HG02678 (cell line): ENCODE data around the gene MN1.

ENCODE experiments used
- ATAC-seq: cut with Tn5 transposase; IDR thresholded peaks from one replicate; pipeline ENCODE4 v1.9.1; 2021; ENCODE audit warnings: mild to moderate bottlenecking, moderate library complexity; ENCODE audit not compliant: unreplicated experiment

The MN1 gene

GRCh38 chr22:27800250-27801201, 1.0 kb downstream of the MN1 start:
- ATAC-seq = no peak

DNA sequence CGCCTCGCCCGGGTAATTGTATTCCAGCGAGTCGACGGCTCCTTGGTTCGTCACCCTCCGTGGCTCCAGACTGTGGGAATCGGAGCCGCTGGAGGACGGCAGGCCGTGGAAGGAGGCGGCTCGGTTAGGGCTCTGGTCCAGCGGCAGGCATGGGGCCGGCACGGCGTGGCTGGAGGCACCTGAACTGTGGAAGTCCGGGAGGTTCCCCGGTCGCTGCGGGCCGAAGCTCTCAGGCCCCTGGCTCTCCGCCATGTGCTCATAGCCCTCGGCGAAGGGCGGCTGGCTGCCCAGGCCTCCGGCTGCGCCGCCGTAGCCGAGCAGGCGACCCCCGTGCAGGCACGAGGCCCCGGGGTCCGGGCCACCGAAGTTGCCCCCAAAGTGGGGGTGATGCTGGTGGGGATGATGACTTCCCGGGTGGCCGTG, 1.7 kb downstream of the MN1 start:
- no peak for ATAC-seq

DNA sequence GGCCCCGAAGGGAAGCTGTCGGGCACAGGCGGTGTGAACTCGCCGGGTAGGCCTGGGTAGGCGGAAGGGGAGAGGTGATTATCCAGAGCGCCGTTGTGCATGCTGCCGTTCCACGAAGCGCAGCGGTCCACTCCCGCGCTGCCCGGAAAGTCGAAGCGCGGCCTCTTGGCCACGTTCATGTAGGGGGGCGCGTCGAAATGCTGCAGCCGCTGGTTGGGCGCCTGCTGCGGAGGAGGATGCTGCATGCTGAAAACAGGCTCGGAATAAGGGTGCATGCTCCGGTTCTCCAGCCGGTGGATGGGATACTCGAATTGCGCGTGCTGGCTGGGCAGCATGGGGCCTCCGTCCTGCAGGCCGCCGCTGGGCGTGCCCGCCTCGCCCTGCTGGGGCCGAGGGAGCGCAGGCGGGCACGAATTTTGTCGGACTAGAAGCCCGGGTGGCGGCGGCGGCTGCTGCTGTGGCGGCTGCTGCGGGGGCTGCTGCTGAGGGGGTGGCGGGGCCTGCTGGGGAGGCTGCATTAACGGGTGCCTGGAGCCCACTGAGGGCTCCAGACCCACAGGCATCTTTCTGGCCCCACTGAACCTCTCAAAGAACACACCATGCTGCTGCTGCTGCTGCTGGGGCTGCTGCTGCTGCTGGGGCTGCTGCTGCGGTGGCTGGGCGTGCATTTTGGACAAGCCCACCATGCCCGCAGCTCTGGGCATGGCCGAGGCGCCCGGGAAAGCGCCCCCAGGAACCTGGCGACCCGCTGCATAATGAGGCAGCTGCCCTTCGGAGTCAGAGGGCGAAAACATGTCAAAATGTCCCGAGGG, 2.3 kb downstream of the MN1 start:
- ATAC-seq = no peak

GRCh38 chr22:27798511-27799014, 3.0 kb downstream of the MN1 start:
- ATAC-seq = no peak

DNA sequence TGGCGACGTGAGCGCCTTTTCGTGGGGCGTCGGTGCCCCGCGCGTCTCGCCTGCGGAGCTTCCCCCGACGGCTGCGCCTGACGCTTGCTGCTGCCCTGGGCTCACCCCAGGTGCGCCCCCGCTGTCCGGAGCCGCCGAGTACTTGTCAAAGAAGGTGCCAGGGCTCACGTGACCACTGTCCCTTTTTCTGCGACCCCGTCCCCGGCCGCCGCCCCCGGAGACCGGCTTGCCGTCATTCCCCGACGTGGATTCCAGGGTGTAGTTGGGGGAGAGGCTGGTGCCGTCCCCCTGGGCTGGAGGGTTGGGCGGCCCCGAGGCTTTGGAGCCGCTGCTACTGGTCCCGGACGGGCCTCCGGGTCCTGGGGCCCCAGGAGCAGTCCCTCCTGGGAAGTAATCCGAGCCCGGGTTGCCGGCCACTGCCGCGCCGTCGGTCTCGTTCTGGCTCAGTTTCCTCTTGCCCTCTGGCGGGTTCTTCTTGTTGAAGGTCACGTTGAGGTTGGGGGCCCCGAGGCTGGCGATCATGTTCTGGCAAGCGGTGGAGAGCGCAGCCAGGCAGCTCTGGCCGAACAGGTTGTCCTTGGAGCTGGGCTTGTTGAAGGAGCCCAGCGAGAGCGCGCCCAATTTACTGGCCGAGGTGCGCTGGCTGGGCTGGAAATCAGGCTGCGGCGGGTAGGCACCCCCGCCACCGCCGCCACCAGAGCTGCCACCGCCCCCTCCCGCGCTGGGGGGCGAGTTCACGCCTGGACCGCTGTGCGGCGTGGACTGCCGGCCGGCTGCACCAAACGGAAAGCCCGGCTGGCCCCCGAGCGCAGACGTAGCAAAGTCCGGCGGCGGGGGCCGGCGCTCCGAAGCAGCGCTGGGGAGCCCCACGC, 3.8 kb downstream of the MN1 start:
- ATAC-seq = no peak

DNA sequence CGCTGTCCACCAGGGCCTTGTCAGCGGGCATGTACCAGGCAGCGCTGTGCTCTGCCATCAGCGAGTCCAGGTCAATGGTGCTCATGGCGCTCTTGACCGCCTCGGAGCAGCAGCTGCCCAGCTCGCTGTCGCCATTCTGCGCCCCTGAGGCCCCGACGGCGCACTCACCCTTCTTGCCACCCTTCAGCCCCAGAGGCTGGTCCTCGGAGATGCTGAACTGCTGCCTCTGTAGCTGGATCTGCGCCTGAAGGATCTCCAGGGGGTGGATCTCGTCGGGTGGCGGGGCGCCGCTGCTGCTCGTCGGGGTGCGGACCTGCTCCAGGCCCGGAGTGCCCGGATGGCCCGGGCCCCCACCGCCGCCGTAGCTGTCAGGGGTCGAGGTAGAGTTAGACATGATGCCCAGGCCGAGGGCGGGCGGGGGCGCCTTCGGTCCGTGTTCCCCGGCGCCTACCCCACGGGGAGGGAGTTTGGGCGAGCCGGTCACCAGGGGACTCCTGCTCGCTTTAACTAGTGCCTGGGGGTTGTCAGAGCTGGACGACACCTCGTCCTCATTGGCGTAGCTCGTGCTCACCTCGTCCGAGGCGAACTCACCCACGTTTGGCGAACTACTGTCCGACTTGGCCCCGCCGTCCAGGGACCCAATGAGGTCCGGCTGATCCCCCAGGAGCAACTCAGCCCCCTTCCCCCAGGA, 4.6 kb downstream of the MN1 start:
- ATAC-seq = no peak

GRCh38 chr22:27795696-27796517, 5.6 kb downstream of the MN1 start:
- ATAC-seq = no peak

GRCh38 chr22:27795053-27795452, 6.5 kb downstream of the MN1 start:
- ATAC-seq = no peak

DNA sequence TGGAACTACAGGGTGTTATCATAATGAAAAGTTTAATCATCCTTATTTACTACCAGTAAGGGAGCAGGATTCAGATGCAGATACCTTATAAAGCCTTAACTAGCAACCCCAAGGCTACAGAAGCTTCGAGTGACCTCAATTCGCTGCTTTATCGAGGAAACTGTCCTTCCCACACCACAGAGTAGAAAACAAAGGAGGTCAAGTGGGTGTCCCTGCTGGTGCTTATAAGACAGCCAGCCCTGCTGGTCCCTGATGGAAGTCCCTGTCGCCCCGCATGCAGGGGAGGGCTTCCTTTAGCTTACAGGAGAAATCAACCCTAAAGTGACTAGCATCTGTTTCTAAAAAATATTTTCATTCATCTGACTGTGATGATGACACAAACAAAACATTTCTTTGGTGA, 7.3 kb downstream of the MN1 start:
- ATAC-seq = no peak

DNA sequence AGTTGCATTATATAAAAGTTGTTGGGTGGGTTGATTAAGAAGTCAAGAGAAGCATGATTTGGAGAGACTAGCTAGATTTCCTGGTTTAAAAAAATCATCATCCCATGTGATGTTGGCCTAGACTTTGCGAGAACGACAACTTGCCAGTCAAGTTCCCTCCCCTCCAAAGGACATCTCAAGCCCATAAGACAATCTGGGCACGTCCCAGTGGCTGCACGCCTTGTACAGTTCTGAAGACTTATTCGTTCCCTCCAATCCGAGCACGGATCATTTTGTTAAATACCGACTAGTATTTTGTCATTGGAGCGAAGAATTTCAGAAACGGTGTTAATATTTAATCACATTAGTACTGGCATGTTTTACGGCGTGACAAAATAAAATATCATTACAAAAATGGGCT, 8.0 kb downstream of the MN1 start:
- no peak for ATAC-seq

GRCh38 chr22:27792452-27793161, 8.9 kb downstream of the MN1 start:
- no peak for ATAC-seq

DNA sequence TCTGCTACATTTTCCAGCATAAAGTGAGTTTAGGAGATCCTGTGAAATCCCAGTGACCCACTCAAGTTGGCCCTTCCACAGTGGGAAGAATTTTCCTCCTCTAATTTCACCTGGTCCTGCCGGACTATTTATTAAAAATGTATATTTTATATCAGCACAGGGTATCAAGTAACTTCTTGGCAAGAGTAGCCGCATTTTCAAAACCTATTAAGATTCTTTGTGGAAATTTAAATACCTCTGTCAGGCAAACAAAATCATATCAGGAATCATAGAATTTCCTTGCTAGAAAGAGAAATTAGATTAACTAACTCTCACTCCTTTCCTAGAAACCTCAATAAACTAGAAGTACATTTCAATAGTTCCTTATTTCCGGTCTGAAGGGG, 9.7 kb downstream of the MN1 start:
- ATAC-seq = no peak

- no peak for ATAC-seq
Observed at GRCh38 chr22:27791159-27791858, 10.2 kb downstream of the MN1 start.

DNA sequence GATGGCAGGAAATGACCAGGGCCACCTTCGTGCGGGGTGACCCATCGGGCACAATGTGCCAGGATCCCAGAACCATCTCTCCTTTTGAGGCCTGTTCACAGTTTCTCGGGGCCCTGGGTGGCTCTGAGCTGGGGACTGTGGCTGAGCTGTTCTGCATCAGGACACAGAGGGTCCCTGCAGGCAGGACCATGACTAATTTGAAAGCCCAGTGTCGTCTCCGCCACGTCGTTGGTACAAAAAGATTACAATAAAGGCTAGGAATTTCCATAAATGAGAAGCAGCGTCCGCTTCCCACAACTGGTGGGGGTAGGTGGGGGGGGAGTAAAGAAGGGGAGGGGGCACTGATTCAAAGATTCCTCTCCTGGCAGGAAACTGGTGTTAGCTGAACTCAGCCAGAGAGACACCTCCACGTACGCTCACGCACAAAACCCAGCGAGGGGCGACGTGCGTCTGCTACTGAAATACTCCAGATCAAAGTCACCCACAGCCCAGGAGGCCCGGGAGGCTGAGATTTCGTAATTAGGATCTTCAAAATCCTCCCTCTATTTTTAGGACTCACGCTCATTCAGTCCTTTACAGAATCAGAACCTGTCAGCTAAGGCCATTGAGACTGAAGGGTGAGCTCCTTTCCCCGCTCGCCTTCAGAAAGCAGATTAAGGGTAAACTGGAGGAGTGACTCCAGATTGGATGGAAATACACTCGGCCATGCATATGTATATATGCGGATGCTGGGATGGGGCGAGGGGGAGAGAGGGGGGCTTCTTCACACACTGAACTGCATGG, 11.0 kb downstream of the MN1 start:
- no peak for ATAC-seq

- no peak for ATAC-seq
Observed at GRCh38 chr22:27788500-27789288, 12.9 kb downstream of the MN1 start.

DNA sequence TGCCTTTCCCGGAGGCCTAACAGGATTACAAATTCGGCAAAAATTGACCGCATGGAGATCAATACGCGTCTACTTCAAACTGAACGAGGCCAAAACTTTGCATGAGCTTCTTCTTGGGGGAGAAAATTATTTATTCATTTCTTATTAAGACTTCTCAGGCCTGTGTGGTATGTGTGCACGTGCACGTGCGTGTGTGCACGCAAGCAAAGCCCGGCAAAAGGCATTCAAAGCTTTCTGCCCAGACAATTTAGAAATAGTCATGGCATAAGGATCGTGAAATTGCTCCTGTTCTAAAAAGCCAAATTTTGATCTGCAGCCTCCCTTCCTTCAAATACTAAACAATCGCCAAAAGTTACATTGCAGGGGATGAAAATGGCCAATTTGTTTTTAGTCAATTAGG, 14.6 kb downstream of the MN1 start:
- no peak for ATAC-seq
